HG03103 (cell line): ENCODE data around the gene CSMD2.
A peak's percentile ranks its signal among the peaks of the same experiment; 100 is the strongest.

Experiments used
- ATAC-seq: cut with Tn5 transposase; IDR thresholded peaks from one replicate; pipeline ENCODE4 v1.9.1; 2021; ENCODE audit warnings: low read depth; ENCODE audit not compliant: unreplicated experiment

The CSMD2 gene

DNA sequence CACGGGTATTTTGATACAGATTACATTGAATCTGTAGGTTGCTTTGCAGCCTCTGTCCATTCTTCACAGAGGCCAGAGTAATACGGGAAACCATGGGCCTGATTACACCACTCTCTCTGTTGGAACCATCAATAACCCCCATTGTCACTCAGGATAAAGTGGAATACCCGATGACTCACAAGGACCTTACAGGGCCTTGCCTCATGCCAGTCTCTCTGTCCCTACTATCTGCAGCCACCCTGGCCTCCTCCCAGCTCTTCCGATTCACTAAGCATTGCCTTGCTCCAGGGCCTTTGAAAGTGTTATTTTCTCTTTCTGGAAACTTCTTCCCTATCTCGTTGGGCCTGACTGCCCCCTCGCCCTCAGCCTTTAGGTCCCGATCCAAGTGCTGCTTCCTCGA lies 239.4 kb downstream of the CSMD2 start:
- no peak for ATAC-seq

DNA sequence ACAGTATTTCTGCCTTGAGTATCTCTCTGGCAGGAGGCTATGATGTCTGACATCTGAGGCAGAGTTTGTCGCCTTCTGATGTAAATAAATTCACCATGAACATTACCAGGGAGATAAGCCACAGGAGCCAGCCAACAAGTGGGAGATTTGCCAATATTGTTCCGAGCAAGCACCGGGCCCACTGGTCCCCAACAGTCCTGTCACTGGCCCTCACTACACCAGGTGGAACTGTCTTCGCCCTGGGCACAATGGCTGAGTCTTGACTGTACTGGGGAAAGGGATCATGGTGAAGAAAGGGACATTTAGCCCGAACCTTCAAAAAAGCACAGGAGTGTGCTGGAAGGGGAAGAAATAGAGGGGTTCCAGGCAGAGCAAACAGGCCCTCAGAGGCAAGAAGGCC lies 243.7 kb downstream of the CSMD2 start:
- ATAC-seq = no peak

DNA sequence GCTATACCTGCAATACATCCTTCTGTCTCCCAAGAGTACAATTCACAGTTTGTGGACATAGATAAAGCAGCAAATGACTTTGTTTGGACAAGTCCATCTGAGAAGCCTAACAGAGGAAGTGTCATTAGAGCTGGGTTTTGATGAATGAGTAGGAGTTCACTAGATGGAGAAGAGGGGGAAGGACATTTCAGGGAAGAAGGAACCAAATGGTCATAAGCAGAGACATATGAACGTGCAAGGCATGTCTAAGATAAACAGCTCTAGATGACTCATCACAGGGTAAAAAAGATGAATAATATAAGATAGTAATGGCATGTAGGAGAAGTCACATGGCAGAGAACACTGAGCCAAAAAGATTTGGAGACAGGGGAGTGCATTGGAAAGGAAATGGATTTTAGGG lies 246.7 kb downstream of the CSMD2 start:
- no peak for ATAC-seq

DNA sequence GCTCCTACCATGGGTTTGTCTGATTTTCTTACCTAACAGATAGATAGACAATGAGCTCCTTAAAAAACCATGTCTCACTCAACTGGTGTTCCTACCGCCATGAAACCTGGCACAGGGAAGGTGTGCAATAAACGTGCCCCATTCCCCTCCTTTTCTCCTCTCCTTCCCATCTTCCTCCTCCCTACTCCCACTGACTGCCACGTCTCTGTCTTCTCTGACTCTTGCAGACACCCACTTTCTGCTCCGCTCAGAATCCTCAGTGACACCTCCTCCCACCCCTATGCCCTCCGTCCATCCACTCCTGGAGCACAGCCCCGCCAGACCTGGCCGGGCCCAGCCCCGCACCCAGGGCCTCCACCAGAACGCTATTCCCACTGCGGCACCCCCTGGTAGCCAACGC lies 248.2 kb downstream of the CSMD2 start:
- ATAC-seq = no peak

DNA sequence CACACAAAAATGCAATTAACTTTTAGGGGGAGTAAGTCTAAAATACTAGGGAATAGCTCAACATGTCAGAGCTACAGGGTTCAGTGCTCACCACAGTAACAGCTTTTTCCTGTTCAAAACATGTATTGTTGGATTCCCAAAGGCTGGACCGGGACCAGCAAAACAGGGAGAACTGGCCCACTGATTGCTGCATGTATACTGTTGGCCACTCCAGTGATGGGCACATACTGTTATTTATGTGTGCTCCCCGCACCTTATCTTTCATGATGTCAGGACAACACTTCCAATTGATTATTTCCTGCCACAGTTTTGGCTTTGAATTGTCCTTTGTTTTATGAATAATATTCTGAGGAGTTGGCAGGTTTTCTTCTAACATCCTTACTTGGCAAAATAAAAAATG lies 250.5 kb downstream of the CSMD2 start:
- ATAC-seq = no peak

DNA sequence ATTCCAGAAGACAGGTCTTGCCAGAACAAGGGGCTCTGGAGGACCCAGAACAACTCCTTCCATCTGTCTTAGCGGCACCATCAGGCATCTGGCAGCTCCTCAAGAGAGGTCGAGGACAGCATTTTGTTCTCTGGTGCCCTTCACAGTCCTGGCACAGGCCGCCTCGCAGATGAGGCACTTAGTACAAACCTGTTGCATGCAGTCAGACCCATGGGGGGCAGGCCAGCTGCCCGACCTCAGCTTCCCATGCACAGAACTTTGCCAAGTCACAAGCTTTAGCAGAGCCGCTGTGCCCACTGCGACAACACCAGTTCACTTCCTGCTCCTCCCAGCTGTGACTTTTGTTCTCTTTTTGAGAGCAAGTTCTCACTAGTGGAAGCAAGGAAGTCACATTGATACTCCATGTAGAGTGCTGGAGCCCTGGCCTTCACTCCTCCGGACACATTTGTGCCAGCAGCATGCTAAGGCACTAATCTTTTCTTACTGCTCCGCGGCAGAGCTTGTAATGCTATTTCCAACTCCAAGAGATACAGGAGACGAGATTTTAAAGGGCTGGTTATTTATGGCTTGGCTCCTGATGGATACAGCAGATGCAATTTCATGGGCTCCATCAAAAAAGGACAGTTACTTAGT lies 256.6 kb downstream of the CSMD2 start:
- no peak for ATAC-seq

DNA sequence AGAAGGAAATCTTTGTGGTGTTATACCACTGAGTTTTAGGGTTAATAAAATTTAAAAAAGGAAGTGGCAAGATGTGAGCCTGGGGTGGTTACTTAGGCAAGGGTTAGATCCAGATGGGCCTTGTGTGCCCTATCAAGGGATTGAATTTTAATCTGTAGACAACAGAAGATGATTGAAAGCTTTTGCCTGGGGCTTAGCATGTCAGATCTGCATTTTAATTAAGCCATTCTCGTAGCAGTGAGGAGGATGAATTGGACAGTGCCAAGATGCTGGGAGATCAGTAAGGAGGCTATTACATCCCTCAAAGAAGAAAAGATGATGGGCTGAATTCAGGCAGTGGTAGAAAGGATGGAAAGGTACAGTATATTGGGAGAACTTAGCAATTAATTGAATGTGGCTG lies 258.9 kb downstream of the CSMD2 start:
- ATAC-seq = no peak

DNA sequence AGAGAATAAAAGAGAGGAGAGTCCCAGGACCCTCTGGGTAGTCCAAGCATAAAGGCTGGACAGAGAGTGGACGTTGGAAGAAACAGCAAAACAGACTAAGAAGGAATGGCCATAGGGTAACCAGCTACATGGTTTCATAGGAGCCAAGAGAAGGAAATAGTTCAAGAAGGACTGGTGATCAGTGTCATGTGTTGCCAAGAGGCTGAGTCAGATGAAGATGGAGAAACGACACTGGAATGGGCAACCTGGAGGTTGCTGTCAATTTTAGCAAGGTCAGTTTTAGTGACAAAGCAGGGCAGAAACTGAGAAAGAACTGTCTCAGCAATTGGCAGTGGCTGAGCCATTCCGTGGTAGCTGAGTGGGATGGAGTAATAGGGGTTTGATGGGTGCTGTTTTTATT lies 259.8 kb downstream of the CSMD2 start:
- no peak for ATAC-seq

DNA sequence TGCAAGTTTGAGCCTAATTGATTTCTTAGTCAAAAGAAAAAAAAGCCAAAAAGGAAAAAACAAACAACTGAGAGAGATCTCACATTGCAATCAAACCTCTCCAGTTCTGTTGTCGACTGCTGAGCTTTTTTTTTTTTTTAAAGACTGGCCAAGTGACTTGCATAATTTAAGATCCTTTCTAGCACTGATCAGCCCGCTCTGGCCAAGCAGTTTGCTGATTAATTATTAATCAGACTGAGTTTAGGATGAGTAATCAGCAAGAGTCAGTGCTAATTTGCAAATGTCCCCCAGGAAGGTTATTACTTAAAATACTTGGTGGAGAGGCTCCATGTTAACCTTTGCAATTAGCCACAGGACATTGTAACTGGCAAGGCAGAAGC lies 261.8 kb downstream of the CSMD2 start:
- ATAC-seq = peak; percentile 6

DNA sequence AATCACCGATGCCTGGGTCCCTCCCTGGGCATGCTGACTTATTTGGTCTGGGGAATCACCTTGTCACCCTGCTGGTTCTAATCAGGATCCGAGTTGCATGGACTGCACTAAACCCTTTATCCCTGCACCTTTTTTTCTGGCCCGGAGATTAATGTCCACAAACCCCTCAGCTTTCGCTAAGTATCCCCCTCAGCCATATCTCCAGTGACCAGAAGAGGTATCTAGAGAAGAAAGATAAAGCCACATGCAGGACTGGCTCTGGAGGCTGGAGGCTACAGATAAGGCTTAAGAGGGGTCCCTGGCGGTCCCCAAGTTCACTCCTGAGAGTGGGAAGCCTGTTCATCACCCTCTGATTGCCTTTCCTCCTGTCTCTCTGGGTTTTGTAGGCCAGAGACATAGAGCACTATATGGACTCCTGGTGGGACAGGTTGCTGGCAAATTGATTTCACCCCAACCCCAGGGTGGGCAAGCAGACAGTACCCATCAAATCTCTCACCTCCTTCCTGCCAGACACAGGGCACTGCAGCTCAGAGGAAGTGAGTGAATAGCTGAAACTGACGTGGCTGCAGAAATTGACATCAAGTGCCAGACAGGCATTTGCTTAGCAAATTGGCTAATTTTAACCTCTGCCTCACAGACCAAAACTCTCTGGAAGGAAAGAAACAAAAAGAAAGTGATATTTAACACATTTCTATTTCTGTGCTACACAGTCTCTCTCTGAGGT lies 262.4 kb downstream of the CSMD2 start:
- peak; percentile 55 for ATAC-seq

DNA sequence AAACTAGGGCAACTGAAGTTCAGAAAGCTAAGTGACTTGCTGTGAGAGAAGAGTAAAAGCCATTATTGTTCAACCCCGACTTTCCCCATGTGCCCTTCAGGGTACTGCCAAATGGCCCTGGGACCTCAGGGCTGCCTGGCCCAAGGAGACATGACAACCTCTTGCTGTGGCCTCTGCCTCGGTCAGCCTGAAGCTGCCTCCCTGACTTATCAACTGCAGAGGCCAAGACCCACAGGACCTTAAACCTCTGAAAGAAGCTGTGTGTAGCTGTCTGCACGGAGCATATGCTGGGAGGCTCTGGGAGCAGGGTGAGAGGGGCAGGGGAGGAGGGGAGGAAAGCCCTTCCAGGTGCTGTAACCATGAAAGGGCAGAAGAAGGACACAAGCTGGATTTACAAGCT lies 265.3 kb downstream of the CSMD2 start:
- ATAC-seq = no peak

DNA sequence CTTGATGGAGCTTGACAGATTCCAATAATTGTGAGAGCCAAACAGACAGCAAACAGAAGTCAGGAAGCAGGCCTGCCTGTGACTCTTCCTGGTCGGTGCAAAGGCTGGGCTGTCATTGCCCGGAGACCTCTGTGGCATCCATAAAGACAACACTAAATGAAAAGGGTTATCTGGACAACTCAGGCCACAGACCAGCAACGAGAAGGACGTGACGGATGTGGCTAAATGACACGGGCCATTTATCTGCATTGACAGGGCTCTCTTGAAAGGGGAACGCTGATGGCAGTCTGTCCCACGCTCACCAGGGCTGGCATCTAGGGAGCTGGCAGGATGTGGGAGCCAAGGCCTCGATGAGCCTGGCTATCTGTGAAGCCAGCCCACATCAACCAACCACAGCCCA lies 266.1 kb downstream of the CSMD2 start:
- ATAC-seq = no peak

DNA sequence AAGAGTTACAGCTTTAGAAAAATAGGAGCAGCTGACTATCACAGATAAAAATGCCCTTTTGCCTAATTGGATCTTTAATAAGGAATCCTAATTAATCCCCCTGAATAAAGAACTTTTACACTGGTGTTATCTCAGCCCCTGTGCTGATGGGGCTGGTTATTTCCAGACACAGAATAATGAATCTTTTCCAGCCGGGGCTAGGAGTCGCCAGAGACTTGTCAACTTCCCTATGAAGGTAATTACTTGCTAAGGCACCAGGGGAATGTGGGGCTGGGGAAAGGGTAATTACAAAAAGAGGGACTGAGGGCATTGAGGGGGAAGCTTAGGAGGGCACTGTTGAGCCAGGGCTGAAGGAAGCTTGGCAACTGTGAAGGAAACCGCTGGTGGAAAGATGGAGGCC lies 266.6 kb downstream of the CSMD2 start:
- ATAC-seq = no peak

DNA sequence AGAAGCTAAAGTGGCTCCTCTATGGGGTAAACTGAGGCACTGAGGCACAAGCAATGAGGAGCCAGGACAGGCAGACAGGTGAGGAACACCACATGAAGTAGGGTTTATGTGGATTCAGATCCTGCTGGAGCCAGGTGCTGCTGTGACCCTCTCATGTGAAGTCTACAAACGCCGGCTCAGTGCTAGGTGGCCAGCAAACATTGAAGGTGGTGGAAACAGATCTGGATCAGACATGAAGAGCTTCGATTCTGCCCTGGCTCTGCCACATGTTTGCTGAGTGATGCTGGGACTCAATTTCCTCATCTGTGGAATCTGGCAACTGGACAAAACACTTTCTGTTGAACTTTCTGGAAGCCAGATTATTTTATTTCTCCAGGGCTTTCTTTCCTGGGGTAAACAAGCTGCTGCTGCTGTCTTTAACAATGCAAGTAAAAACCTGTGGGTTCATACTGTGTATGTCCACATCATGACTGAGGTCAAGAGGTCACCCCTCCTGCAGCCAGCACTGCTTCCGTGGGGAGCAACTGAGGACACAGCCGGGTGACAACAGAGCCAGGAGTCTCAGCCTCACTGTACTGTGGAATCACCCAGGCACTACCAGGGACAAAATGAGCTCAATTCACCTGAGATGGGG lies 267.8 kb downstream of the CSMD2 start:
- no peak for ATAC-seq

DNA sequence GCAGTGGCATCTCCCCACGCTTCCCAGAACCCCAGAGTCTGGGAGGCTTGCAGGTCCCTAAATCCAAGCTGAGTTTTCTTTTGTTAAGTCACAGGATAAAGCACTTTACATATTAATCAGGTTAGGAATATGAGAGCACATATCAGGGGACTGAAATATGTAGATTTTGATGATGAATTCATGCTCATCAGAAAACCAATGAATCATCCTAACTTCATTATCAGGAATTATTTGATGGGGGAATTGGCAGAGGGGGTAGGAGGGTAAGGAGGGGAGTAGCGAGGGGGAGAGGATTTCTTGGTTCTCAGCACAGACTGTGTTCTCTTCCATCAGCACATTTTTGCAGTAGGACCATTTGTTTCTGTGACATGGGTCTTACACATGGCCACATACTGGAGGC lies 269.1 kb downstream of the CSMD2 start:
- ATAC-seq = no peak

DNA sequence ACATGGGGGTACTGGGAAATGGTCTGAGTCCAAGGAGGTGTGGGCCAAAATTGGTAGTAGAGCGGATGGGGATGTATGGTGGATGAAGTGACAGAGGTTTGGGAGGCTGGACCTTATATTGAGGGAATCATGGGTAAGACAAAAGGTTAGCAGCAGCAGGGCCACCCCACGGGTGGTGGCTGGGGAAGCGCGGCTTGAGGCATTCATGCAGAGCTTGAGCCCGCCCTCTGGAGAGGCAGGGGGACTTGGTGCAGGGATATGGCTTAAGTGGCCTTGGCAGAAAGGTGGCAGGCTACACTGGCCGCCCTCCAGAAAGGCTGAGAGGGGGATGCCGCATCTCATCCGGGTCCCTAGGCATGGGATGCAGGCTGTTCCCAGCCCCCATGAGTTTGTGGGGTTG lies 269.6 kb downstream of the CSMD2 start:
- no peak for ATAC-seq

DNA sequence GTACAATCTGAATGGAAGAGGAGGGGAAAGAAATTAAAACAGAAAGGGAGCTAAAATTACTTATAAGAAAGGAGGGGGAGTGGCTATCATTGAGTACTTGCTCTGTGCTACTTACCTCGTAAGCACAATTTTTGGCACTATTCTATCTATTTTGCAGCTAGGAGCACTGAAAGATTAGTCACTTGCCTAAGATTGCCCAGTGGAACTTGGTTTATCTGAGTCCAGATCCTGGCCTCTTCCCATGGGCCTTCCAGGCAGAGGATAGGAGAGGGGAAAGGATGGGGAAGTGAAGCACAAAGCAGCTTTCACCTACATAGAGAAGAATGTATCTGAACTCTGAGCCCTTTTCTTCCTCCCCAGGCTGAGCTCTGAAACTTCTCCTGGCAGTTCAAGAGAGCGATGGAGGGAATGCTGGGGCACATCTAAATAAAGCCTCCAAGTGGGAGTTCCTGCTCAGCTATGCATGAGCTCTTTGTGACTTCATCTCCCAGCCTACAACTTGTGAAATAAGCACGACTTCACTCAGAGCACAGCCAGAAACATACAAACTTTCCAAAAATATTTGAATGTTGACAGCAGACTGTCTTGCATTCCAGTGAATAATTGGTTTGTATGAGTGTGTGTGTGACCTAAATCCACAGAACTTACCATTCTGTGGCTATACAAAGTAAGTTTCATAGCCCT lies 271.7 kb downstream of the CSMD2 start:
- ATAC-seq = no peak

DNA sequence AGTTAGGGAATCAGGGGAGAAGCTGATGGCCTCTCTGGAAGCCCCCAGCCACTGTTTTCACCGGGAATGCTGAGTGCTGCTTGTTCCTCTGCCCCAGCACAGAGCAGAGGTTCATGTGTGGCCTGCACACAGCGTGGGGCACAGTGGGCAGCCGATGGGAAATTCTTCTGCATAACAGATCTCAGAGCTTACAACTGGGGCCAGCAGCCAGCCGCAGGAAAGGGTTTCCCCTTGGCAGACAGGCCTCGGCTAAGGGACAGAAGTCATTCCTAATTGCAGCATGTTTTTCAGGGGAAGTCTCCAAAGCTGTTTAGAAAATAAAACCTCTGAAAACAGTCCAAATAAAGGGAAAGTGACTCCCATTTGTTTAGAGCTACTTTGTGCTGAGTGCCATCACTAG lies 278.5 kb downstream of the CSMD2 start:
- no peak for ATAC-seq

DNA sequence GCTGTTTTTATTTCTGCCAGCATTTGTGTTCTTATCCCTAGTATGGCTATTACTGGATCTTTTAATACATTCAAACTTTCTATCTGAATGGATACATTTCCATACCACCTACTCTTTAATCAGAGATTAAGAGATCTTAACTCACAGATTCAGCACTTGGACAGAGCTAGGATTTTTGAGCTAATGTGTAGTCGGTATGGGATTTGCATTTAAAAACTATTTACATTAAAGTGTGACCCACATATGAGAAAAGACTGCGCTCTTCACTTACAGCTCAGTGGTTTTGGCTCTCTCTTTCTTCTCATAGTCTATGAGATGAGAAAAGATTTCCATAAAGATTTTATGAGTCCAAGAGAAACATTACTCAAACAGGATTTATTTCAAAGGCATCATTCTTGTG lies 284.7 kb downstream of the CSMD2 start:
- ATAC-seq = no peak

DNA sequence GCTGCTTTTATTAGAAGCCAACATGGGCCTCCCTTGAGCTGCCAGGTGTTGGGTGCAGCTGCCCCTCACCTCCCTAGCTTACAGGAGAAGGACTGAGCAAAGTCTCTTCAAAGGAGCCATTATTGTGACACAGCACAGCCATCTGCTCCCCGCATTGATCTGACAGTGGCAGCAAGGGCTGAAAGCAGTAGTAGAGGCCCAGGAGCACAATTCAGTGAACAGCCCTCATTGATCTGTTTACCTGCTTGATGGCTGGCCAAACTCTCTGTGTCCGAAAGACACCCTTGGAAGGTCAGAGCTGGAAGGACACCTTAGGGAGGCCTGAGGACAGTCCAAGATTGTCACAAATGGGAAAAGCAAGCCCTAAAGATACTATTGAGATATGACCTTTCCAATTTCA lies 286.6 kb downstream of the CSMD2 start:
- no peak for ATAC-seq

DNA sequence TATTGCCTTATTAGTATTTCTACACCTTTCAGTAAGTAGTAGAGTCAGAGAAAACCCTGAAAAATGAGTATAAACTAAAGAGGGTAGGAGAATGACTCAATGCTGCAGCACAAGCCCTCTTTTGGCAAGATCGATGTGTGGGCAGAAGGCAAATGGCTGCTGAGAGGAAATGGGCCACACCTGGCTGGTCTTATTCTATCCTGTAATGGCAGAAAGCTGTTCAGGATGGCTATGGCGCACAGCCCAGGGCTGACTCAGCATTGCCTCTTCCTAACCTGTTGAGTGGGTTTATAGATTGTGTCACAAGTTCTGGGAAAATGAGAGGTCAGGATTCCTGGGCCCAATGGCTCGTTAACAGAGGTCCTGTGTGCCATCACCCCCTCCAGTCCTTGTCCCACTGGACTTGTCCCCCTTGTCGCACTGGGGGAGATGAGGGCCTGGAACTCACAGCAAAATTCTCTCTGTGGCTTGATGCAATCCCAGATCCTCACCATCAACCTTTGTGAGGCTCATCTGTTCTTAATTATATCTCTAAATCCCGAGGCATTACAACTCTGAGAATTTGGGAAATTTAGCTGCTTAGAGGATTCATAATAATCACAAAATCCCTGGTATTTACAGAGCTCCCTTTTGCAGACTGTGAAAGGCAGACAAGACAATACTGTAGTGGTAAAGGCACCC lies 287.9 kb downstream of the CSMD2 start:
- no peak for ATAC-seq
